Stimulated activated CD8-positive, alpha-beta memory T cell treated with anti-CD3 and anti-CD28 coated beads, Interleukin-12 subunit alpha, Interleukin-12 subunit beta, amount 100 ng/mL, for 1 hour (primary cell): ENCODE results near the gene RXFP4.
A peak's percentile ranks its signal among the peaks of the same experiment; 100 is the strongest.

Experiments
- DNase-seq: peaks from one replicate; pipeline ENCODE4 v3.0.0-alpha.2; 2020; ENCODE audit warnings: low read depth

RXFP4 gene

DNA sequence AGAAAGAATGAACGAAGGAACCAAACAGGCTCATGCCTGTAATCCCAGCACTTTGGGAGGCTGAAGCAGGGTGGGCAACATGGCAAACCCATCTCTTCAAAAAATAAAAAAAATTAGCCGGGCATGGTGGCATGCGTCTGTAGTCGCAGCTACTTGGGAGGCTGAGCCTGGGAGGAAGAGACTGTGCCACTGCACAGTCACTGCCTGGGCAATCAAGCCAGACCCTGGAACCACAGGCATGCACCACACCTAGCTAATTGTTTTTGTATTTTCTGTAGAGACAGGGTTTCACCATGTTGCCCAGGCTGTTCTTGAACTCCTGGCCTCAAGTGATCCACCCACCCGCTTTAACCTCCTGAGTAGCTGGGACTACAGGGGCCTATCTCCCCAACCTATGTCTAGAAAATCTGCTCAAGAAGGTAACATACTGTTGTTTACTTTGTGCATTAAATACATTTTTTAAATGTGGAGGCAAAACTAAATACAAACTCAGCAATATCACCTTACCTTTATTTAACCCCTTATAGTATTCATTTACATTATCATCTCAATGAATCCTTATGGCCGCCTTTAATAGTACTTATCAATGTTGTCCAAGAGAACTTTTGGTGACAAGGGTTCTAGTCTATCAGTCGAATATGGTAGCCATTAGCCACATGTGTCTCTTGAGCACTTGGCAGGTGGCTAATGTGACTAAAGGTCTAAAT is 10.0 kb upstream of the RXFP4 start:
- no peak for DNase-seq

DNA sequence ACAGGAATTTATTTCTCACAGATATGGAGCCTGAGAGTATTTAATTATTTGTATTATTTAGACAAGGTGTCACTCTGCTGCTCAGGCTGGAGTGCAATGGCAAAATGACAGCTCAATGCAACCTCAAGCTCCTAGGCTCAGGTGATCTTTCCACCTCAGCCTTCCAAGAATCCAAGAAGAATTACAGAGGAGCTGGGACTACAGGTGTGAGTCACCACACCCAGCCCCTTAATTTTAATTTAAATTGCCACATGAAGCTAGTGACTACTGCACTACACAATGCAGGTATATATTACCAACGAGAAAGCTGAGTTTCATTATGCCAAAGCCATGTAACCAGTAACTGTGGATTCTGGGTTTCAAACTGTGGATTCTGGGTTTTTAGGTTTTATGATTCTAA is 9.4 kb upstream of the RXFP4 start:
- no peak for DNase-seq

DNA sequence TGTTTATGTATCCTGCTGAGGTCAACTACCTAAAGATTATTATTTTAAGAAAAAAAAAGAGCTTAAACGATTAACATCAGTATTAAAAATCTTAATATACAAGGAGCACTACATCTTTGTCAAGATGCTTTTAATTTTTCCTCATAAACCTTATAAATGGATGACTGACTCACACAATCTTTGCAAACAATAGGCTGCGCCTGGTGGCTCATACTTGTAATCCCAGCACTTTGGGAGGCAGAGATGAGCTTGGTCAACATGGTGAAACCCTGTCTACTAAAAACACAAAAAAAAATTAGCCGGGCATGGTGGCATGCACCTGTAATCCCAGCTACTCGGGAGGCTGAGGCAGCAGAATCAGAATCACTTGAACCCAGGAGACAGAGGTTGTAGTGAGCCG is 9.0 kb upstream of the RXFP4 start:
- DNase-seq: no peak

DNA sequence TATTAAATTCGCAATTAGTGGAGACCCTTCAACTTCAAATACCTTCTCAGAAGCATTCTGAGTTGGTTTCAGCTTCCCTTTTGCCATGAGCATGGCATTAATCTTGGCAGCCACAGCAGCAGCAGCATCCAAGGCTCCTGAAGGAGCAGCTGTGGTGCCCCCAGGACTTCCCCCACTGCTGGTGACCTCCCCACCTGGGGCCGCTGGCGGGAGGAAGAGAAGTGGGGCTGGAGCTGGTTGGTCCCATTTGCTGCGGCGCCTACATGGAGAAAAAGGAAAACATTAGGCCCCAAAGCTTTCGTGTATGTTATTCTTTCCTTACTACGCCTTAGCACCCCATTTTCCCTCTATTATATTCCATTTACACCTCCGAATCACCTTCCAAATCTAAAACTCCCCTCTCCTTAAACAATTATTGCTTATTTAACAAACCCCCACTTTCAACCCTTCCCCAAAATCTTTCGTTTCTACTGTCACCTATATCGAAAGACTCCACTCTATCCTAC is 7.8 kb upstream of the RXFP4 start:
- DNase-seq: no peak

DNA sequence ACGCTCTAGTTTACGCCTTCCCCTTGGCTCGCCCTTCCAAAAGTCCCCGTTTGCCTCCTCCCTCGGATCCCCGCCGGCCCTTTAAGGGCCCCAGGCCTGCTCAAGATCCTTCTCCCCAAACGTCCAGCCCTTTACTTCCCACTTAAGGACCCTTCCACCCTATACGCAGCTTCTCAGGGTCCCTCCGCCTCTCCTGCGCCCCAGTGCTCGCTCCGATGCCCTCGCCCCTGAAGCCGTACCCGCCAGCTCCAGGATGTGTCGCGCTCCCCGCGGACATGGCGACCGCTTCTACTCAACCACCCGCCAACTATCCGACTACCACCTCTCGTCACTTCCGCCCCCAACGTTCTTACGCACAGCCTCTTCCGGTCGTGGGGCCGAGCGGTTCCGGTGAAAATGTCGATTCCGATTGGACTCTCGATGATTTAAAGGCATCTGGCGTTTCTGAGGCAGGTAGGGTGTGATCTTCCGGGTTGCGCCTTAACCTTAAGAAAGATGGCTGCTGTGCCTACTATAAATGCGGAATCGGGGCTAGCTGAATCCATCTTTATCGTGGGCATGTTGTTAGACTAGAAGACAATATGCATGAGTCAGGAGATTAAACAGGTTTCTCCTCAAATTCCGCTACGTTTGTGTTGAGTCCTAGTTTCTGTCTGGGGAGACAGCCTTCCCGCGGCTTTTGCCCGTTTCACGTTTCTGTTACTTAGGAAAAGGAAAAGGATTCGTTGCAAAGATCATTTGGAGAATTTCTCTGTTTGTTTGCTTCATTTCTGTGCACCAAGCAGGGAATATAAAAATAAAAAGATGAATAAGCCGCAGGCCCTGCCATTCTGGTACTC is 7.1 kb upstream of the RXFP4 start, which contains the start of gene KHDC4:
Gene KHDC4 (minus strand): TSS at position 317 of the 839 bp plus-strand sequence. CDS start 40 bp downstream, at position 277.
- peak; percentile 91 for DNase-seq

DNA sequence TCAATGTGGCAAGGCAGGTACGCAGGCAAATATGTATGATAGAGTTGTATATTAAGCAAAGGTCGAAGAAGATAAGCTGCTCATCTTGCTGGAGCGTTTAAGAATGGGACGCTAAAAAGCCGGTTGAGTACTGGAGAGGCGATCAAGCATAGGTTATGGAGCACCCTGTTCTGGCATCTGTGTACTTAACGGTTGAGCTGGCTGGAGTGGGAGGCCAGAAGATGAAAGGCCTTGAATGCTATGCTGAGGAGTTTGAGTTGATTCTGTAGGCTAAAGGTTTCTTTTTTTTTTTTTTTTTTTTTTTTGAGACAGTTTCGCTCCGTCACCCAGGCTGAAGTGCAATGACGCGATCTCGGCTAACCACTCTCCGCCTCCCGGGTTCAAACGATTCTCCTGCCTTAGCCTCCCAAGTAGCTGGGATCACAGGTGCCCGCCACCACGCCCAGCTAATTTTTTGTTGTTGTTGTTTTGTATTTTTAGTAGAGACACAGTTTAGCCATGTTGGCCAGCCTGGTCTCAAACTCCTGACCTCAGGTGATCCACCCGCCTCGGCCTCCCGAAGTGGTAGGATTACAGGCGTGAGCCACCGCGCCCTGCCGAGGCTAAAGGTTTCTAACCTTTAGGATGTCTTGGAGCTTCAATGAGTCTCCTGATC is 6.4 kb upstream of the RXFP4 start:
- DNase-seq: no peak

DNA sequence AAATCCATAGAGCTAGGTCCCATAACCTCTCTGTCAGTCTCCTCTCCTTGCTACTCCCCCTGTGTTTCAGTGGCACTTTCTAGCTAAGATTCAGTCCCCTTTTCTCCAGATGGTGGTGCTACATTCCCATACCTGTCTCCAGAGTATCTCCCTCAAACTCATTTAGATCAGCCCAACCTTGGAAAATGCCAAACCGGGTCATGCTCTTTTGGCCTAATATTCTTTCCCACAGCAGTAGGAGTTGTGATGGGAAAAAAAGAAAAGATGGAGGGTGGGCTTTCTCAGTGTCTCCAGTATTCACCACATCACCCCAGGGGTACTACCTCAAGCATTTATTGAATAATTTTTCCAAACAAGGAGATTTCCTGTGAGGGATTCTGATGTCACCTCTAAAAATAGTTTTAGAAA is 3.2 kb upstream of the RXFP4 start:
- no peak for DNase-seq

DNA sequence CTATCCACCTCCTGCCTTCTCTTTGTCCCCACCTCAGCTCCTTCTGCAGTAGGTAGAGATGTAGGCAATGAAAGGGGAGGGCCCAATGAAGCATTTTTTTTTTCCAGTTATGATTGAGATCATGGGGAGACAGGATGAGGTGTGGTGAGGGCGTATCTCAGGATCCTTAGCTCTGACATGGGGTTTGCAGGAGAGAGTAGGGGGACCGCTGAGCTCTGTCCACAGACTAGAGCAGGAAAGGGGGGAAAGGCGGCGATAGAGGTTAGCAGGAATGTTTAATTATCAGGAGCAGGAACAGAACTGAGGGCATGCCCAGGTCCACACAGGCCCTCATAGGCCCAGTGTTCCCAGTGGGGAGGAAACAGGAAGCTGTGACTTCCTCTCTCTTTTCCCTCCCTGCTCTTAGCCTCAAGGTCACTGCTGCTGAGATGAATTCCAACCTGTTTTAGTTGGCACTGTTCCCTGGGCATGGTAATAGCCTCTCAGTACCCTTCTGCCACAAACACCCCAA is 901 bp upstream of the RXFP4 start:
- no peak for DNase-seq

DNA sequence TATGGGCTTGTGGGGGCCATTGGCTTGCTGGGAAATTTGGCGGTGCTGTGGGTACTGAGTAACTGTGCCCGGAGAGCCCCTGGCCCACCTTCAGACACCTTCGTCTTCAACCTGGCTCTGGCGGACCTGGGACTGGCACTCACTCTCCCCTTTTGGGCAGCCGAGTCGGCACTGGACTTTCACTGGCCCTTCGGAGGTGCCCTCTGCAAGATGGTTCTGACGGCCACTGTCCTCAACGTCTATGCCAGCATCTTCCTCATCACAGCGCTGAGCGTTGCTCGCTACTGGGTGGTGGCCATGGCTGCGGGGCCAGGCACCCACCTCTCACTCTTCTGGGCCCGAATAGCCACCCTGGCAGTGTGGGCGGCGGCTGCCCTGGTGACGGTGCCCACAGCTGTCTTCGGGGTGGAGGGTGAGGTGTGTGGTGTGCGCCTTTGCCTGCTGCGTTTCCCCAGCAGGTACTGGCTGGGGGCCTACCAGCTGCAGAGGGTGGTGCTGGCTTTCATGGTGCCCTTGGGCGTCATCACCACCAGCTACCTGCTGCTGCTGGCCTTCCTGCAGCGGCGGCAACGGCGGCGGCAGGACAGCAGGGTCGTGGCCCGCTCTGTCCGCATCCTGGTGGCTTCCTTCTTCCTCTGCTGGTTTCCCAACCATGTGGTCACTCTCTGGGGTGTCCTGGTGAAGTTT is 550 bp downstream of the RXFP4 start:
- DNase-seq: no peak

DNA sequence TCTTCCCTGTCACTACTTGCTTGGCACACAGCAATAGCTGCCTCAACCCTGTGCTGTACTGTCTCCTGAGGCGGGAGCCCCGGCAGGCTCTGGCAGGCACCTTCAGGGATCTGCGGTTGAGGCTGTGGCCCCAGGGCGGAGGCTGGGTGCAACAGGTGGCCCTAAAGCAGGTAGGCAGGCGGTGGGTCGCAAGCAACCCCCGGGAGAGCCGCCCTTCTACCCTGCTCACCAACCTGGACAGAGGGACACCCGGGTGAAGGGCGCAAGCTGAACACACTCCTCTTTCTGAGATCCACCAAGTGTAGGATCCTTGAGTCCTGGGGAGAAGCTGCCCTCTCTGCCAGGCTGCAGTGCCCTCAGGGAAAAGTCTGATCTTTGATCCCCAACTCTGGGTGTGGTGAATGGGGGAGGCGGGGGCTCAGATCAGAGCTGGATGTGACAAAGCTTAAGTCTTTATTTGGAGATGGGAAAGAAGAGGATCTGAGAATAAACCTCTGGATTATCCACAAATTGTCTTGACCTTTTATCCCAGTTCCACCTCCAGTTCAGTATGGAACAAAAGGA is 1.2 kb downstream of the RXFP4 start:
- no peak for DNase-seq

DNA sequence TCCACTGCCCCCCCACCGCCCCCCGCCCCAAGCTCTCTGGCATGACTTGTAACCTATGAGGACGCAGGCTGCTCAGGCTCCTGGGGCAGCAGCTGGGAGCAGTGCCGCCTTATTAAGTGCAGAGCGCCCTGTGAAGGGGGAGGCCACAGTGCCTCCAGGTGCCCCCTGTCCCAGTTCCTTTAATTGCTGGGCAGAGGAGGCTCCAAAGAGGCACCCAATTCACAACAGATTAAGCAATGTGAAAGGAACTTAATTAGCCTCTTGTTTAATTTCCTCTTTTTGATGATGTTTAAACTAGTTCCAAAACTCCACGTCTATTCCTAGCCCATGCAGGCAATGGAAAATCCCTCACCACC is 3.0 kb downstream of the RXFP4 start:
- no peak for DNase-seq

DNA sequence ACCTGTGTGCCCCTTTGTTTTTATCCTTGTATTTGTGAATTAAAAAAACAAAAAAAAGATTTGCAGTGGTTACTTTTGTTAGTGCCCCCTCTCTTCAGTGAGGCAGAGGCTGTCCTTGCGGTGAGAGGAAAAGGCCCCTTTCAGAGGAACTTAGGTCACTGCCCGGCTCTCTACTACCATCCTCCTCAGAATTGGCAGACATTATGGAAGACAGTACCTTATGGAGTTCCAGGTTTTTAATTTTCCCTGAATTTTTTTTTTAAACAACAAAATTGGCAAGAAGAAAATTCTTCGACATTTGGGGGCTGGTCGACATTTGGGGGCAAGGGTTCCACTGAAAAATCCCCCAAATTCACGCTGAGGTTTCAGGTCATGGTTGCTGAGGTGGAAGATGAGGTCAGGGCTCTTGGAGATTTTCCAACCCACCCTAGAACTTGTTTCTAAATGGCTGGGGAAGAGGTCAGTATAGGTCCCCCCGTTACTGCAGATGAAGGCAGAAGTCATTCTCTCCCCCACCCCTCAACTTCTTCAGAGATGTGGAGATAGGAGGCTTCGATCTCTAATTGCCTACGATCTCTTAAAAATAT is 5.3 kb downstream of the RXFP4 start:
- DNase-seq: no peak

DNA sequence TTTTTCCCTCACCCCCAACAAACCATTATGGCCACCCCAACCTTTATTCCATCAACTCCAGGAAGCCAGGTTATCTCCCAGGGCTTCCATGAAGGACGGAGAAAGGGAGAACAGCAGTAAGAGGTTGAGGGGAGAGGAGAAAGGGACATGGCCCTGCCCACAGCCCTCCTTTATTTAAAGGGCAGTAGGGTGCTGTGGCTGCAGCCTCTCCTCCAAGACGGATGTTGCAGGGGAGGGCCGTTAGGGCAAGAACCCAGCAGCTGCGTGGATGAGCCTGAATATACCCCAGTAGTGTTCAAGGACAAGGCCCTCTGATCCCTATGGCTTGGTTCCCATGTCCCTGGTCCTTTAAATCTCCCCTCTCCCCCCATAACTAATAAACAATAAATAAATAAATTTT is 5.9 kb downstream of the RXFP4 start:
- no peak for DNase-seq

DNA sequence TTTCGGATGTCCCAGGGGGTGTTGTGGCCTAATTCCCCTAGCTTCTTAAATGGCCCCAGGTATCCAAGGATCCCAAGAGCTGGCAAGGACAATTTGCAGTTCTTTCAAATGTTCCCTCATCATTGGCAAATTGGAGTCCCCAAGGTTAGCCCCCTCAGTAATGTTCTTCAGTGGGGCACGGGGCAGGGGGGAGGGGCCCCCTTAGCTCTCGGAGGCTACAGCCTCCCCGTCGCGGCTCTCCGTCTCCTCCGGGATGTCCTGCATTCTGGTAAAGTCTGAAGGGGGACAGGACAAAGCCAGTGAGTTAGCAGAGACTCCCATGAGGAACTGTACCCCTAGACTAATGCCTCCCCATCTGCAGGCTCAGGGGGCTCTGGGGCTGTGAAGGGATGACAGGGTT is 6.3 kb downstream of the RXFP4 start:
- no peak for DNase-seq

DNA sequence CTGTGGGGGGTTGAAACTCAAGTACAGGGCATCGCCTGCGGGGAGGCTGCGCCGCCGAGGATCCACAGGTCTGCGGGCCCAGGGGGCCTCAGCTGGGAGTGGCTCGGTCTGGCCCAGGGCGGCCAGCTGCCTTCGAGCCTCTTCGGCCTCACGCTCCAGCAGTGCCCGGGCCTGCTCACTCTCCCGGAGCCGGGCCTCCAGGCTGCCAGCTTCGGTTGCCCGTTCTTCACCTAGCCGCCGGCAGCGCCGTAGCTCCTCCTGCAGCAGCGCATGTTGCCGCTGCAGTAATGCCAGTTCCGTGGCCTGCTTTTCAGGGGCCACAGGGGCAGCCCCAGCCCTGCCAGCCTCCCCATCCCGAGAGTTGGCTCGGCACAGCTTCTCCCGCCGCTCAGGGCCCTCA is 9.4 kb downstream of the RXFP4 start:
- no peak for DNase-seq

DNA sequence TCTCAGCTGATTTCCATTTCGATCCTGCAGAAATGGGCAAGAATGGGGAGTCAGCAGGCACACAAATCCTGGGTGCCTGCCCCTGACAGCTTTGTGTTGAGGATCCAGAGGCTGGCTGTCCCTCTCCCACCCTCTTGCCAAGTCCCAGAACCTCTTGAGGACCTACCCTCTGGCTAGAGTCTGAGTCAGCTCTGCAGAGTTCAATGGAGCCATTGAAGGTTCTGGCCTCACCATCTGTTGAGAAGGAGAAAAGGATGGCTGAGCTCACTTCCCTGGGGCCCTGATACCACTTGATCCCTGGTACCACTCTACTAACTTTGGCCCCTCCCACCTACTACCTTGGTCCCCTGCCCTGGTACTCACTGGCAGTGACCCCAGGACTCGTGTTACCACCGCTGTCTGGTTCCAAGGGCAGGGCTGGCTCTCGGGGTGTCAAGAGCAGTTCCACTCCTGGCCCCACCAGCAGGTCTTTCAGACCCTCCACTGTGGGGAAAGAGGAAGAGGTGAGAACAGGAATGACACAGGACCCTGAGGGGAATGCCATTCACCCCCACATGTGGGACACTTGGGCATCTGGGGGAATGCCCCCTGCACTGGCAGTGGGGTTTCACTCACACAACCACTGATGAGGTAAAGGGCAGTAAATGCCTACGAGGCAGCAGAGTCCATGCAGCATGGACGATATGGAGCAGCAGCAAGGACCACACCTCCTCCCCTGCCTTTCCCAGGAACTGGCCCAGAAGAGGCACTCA is 10.5 kb downstream of the RXFP4 start:
- DNase-seq: no peak

DNA sequence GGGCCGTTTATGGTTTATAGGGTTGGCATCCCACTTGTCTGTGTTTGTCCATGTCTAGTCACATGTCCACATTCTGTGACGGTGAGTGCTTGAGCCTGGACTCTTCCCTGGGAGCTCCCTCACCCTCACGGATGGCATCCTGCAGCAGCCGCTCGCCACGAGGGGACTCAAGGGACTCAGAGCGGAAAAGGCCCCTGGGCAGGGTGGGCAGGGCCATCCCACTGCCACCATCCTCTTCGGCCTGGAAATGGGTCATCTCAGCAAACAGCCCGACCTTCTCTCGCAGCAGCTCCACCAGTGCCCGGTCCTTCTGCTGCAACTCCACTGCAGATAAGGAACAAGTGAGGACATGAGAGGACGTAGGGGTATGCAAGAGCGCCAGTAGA is 11.1 kb downstream of the RXFP4 start:
- no peak for DNase-seq

DNA sequence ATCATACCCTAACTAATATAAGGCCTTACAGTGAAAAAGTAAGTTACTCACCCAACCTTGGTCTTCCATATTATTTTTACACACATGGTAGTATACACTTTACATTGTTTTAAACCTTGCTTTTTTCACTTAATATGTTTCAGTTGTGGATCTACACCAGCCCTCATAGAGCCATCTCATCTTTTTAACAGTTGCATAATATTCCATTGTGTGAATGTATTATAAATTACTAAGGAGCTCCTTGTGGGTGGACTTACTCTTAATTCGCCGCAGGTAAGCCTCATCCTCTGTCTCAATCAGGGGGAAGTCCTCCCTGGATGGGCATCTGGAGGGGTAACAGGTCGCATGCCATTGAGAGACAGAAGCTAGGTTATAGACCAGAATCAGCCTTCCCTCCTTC is 13.2 kb downstream of the RXFP4 start:
- DNase-seq: no peak

DNA sequence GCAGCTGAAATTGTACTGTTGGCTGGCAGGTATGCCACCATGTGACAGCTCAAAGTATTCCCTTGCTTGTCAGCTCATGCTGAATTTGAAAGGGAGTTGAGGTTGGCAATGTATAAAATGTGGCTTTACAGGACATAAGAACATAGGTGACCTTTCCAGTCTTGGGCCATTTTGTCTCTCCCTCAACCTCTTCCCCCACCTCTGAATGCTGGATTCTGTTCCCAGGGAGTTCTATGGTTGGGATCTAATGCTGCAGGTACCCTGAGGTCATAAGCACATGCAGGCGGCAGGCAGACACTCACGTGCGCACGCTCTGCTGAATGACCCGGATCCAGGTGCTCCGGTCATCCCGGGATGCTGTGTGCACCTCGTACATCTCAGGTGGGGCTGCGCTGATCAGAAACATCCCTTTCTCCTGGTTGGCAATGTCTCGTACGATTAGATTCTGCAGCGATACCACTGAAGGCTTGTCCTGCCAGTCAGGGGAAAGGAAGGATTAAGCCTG is 16.0 kb downstream of the RXFP4 start:
- DNase-seq: no peak

DNA sequence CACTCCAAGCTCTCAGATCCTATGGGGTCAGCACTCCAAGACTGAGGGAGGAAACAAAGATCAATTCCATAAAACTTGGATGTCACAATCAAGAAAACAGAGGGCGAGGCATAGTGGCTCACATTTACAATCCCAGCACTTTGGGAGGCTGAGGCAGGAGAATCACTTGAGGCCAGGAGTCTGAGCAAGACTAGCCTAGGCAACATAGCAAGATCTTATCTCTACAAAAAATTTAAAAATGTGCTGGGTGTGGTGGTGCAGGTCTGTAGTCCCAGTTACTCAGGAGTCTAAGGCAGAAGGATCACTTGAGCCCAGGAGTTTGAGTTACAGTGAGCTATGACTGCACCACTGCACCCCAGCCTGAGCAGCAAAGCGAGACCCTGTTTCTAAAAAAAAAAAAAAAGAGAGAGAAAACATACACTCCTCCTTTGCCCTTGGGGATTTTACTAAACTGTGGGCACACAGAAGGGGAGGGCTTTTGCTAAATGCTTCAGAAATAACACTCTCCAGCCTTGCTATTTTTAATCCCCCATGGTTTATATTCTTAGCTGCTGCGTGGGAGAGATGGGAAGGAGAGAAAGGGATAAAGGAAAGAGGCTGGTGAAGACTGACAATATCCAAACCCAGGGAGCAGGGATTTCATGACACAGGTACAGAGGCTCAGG is 18.8 kb downstream of the RXFP4 start:
- no peak for DNase-seq
